ENCODE results near the gene GARIN1A.

The GARIN1A gene

GRCh38 chr7:128710481-128710880 lies 38.4 kb downstream of the GARIN1A start:
- no peaks in the 10 kb centered on the region for H3K9me2 ChIP-seq (replicated peaks; ENCODE audit: low read depth, low read length)
- no peaks in the 10 kb centered on the region for H3K27me3 ChIP-seq (ENCODE audit: insufficient read depth, low read length, poor library complexity, severe bottlenecking)
- H3K4me2 ChIP-seq (ENCODE audit: low read depth, low read length, poor library complexity, severe bottlenecking): no peak overlapping the region
- H3K4me1 ChIP-seq (ENCODE audit: insufficient read depth, low read length, poor library complexity, severe bottlenecking): no peaks in the 10 kb centered on the region
- no peaks in the 10 kb centered on the region for H3K36me3 ChIP-seq (ENCODE audit: insufficient read depth, low read length)
- H3K9me3 ChIP-seq (ENCODE audit: insufficient read depth, low read depth, low read length): no peaks in the 10 kb centered on the region
- H2AFZ ChIP-seq (ENCODE audit: low read length): no peak overlapping the region
- no peaks in the 10 kb centered on the region for H3F3A ChIP-seq (ENCODE audit: low read depth)
- no peak for TF ChIP-seq CTCF (conservative IDR thresholded peaks at IDR 0.05; ENCODE audit: low read length)
- TF ChIP-seq EZH2phosphoT487 (IDR thresholded peaks at IDR 0.05; ENCODE audit: borderline replicate concordance): no peak
- no peak overlapping the region for H3K4me3 ChIP-seq (ENCODE audit: low read length, poor library complexity, severe bottlenecking)
- H3K79me2 ChIP-seq (ENCODE audit: insufficient read depth, low read length): no peaks in the 10 kb centered on the region
- no peaks in the 10 kb centered on the region for H4K20me1 ChIP-seq (ENCODE audit: insufficient read depth, low read length, poor library complexity, severe bottlenecking)
- H3K9ac ChIP-seq (ENCODE audit: low read depth, low read length, poor library complexity, severe bottlenecking): no peak overlapping the region

- no peak overlapping the region for H2AFZ ChIP-seq (ENCODE audit: low read length)
- H4K20me1 ChIP-seq (ENCODE audit: insufficient read depth, low read length, poor library complexity, severe bottlenecking): no peaks in the 10 kb centered on the region
- no peaks in the 10 kb centered on the region for H3K79me2 ChIP-seq (ENCODE audit: insufficient read depth, low read length)
- no peak overlapping the region for H3K9ac ChIP-seq (ENCODE audit: low read depth, low read length, poor library complexity, severe bottlenecking)
- TF ChIP-seq EZH2phosphoT487 (IDR thresholded peaks at IDR 0.05; ENCODE audit: borderline replicate concordance) (no peak), CTCF (conservative IDR thresholded peaks at IDR 0.05; ENCODE audit: low read length) (no peak)
- no peaks in the 10 kb centered on the region for H3K9me3 ChIP-seq (ENCODE audit: insufficient read depth, low read depth, low read length)
- no peaks in the 10 kb centered on the region for H3K9me2 ChIP-seq (replicated peaks; ENCODE audit: low read depth, low read length)
- H3K4me2 ChIP-seq (ENCODE audit: low read depth, low read length, poor library complexity, severe bottlenecking): no peak overlapping the region
- H3K4me3 ChIP-seq (ENCODE audit: low read length, poor library complexity, severe bottlenecking): no peak overlapping the region
- H3K27me3 ChIP-seq (ENCODE audit: insufficient read depth, low read length, poor library complexity, severe bottlenecking): no peaks in the 10 kb centered on the region
- no peaks in the 10 kb centered on the region for H3K4me1 ChIP-seq (ENCODE audit: insufficient read depth, low read length, poor library complexity, severe bottlenecking)
- H3F3A ChIP-seq (ENCODE audit: low read depth): no peaks in the 10 kb centered on the region
- no peaks in the 10 kb centered on the region for H3K36me3 ChIP-seq (ENCODE audit: insufficient read depth, low read length)
Measured at GRCh38 chr7:128713794-128714193, 41.7 kb downstream of the GARIN1A start.

DNA sequence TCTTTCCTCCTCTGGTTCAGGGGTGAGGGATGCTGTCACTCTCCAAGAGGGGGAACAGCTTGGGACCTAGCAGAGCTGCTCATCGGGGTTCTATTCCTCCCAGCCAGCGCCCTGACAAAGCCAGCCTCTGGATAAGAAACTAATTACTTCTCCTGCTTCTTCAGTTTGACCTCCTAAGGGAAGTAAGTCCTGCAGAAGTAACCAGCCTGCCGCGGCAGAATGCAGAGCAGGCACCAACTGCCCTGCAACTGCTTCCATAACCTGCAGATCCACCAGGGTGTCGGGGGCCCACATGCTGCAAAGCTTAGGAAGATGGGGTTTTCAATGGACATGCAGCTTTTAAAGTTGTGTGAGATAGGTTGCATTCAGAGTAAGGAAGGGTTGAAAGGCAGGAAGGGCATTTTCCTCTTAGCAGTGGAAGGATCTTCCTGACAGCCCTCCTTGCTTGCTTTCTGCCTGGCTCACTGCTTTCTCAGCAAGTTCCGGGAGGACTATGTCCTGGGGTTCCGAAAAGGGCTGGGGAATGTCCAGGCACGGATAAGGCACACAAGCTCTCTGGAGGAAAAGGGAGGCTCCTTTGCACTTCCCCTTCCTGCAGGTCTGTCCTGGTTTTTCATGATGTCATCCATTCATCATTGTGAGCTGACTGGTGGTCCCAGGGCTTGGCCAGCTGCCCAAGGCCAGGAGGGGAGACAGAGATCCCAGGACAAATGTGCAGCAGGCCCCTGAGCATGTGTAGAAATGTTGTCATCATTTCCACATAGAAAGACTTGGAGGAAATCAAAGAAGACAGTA lies 42.8 kb downstream of the GARIN1A start:
- no peaks in the 10 kb centered on the region for H3K79me2 ChIP-seq (ENCODE audit: insufficient read depth, low read length)
- H3K4me3 ChIP-seq (ENCODE audit: low read length, poor library complexity, severe bottlenecking): no peak overlapping the region
- no peak overlapping the region for H3K4me2 ChIP-seq (ENCODE audit: low read depth, low read length, poor library complexity, severe bottlenecking)
- H2AFZ ChIP-seq (ENCODE audit: low read length): no peak overlapping the region
- no peaks in the 10 kb centered on the region for H3K27me3 ChIP-seq (ENCODE audit: insufficient read depth, low read length, poor library complexity, severe bottlenecking)
- no peaks in the 10 kb centered on the region for H4K20me1 ChIP-seq (ENCODE audit: insufficient read depth, low read length, poor library complexity, severe bottlenecking)
- H3K9me2 ChIP-seq (replicated peaks; ENCODE audit: low read depth, low read length): no peaks in the 10 kb centered on the region
- TF ChIP-seq CTCF (conservative IDR thresholded peaks at IDR 0.05; ENCODE audit: low read length) (no peak), EZH2phosphoT487 (IDR thresholded peaks at IDR 0.05; ENCODE audit: borderline replicate concordance) (no peak)
- H3F3A ChIP-seq (ENCODE audit: low read depth): no peaks in the 10 kb centered on the region
- H3K4me1 ChIP-seq (ENCODE audit: insufficient read depth, low read length, poor library complexity, severe bottlenecking): no peaks in the 10 kb centered on the region
- H3K9me3 ChIP-seq (ENCODE audit: insufficient read depth, low read depth, low read length): no peaks in the 10 kb centered on the region
- H3K9ac ChIP-seq (ENCODE audit: low read depth, low read length, poor library complexity, severe bottlenecking): no peak overlapping the region
- H3K36me3 ChIP-seq (ENCODE audit: insufficient read depth, low read length): no peaks in the 10 kb centered on the region
